Measurements from ENCODE around the gene POLR2L.

Gene POLR2L

GRCh38 chr11:837189-837989 lies 4.9 kb downstream of the POLR2L start:
- no peak for DNase-seq

DNA sequence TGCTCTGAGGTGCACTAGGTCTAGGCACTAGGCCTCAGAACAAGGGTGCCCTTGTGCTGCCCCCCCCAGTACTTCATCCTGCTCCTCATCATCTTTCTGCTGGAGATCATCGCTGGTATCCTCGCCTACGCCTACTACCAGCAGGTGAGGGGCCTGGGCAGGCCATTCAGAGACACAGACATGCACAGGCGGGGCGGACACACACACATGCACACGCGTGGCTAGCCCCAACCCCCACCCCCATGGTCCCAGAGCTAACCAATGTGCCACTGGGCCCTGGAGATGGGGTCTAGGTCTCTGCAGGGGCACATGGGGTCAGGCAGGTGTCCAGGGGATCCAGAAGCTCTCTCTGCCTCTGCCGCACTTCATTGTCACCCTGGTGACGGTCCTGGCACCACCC lies 5.6 kb downstream of the POLR2L start:
- DNase-seq, result no peak

DNA sequence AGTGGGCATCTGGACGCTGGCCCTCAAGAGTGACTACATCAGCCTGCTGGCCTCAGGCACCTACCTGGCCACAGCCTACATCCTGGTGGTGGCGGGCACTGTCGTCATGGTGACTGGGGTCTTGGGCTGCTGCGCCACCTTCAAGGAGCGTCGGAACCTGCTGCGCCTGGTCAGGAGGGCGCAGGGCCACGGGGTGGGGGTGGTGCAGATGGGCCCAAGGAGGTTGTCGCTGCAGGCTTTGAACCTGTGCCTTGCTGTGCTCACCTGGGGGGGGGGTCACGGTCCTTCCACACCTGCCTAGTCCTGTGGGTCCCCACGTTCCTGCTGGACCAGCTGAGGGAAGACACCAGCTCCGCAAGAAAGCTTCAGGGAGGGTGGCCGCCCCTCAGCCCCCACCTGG lies 6.1 kb downstream of the POLR2L start:
- DNase-seq, result no peak

DNA sequence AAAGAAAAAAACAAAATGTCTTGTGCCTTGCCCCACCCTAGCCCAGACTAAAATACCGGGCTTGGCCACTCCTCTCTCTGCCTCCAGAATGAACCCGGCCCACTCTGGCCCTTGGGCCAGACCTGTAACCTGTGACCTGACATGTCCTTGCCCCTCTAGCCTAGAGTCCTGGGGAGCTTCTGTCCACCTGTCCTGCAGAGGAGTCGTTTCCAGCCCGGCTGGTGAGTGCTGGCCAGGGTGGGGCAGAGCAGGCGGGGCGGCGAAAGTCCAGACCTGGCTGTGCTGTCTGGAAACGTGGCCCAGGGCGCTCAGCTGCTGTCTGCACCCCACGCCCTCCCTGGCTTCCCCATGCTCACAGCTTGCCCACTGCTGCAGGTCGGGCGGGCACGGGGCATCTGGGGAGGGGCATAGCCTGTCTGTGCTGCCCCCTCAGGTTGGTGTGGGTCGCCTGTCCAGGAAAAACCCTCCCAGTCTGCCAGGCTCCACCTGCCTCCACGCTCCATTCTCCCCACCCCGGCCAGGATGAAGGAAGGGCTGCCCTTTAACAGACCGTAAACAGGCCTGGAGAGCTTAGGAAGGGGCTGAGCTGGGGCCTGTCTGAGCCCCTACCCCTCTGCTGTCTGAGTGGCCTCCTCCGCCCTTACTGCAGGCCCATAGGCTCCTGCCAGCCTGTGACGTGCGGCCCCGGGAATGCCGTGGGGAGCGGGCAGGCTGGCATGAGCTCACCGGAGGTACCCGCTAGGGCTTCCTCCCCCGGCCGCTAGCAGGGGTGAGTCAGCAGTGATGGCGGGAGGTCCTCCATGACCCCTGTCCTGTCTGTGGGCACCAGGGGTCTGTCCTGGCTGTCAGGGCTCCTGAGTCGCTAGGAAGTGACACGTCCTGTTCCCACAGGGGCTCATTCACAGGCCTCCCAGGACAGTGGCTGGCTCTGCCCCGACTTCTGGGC lies 7.7 kb downstream of the POLR2L start:
- no peak for DNase-seq

DNA sequence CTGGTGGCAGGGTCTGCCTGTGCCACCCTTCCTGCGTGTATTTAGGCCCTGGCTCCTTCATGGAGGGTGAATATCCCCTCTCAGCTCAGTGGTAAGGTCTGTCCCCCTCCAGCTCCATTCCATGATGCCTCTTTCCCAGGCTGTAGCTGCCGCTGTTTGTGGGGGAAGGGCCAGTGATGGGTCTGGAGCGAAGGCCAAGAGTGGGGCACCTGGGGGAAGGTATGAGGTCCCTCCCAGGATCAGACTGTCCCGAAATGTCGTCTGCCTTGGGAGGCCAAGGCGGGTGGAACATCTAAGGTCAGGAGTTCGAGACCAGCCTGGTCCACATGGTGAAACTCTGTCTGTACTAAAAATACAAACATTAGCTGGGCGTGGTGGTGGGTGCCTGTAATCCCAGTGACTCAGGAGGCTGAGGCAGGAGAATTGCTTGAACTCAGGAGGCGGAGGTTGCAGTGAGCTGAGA lies 8.4 kb downstream of the POLR2L start:
- DNase-seq, result no peak

DNA sequence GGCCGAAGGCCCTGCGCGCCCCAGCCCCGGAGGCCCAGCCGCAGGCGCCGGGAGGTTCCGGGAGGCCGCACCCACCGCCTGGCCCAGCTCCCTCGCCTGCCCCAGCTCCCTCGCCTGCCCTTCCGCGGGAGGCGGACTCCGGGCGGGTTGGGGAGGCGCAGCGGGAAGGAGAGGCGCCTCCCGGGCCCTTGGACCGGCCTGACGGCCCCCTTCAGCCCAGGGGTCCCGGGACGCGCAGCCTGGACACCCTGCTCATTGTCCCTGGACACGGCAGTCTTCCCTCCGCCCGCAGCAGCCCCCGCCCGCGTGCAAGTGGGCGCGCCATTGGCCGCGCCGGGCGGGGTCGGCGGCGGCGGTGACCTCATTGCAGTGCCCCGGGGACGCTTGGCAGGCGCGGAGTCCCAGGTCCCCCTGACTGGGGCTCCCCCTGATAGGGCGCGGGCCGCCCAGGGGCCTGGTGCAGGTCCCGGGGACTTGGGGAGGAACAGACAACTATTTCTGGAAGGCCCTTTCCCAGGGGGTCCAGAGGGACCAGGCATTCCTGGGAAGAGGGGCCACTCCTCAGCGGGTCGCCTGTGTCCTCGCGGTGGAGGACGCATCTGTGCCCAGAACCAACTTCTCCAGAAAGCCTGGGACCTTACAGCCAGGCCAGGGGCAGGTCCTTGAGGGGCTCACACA lies 9.1 kb downstream of the POLR2L start:
- no peak for DNase-seq

DNA sequence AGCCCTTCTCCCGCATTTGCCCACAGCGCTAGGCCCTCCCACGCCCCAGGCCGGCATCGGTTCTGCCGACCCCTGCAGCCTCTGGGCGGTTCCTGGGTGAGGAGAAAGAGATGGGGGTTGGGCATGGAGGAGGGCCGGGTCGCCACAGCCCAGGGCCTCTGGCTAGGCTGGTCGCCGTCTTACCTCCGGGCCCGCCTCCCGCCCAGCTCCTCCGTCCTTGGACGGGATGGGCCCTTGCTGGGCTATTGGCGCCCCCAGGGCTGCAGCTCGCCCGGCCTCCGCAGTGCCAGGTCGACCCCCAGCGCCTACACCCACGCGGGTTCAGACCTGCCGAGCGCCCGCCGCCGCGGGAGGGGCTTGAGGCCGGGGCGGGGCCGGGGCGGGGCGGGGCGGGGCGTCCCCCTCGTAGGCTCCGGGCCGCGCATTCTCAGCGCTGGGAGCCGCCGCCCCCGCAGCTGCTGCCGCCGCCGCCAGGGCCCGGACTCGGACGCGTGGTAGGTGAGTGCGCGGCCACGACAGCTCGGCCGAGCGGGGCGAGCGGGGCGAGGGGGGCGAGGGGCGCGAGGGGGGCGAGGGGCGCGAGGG lies 9.7 kb downstream of the POLR2L start, which contains the start of gene CD151:
Gene CD151, plus strand, starts transcription at position 424 of the 585 bp plus-strand sequence. CDS start 3,118 bp downstream, outside the sequence.
- DNase-seq, result no peak

DNA sequence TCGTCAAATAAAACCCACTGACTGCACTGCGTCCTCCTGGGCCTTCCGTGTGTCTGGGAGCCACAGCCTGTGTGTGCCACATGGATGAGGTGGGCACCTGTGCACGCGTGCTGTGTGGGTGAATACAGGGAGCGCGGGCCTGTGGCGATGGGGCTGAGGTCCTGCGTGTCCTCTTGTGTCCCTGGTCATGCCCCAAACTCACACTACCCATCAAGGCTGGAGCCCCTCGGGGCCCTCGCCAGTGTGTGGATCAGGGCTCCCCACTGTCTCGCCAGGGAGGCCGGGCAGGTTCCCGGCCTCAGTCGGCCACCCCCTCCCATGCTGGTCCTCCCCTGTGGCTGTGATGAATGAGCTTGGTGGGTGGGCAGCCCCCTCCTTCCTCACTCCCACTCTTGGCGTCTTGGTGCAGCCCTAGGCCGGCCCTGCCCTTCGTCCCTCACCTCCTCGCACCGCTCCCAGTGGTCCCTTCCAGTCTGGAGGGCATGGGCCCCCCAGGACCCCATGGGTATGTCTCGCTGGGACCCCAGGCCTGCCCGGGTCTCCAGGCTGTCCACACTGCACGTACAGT lies 10.3 kb downstream of the POLR2L start:
- DNase-seq, result no peak

DNA sequence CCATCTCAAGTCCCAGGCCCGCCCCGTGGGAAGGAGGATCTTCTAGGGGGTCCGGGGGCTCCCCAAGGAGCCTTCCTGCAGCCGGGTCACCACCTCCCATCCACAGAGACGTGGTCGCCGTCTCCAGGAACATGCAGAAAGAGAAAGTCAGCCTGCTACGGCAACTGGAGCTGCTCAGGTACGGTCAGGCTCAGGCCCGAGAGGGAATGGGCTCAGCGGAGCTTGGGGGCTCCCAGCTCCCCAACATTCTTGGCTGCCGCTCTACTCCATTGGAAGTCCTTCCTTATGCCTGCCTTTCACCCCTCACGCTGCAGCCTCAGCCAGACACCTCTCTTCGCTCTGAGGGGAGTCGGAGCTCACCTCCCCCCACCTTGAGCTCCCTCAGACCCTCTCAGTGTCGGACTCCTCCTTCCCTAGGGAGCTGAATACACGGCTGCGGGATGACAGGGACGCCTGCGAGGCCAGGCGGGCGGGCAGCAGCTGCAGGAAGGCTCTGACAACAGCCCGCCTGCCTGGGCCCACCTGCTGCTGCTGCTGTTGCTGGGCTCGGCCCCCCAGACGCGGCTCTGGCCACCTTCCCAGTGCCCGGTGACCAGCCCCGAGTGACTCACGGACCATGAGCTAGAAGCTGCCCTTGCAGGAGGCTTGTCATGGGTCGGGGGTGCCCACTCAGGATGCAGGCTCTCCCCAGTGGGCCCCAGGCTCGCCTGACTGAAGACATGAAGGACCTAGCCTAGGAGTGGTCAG lies 11.0 kb downstream of the POLR2L start:
- no peak for DNase-seq

- DNase-seq, result no peak
Measured at GRCh38 chr11:830295-831117, 11.8 kb downstream of the POLR2L start.

- DNase-seq, result no peak
Measured at GRCh38 chr11:829847-830294, 12.5 kb downstream of the POLR2L start.

DNA sequence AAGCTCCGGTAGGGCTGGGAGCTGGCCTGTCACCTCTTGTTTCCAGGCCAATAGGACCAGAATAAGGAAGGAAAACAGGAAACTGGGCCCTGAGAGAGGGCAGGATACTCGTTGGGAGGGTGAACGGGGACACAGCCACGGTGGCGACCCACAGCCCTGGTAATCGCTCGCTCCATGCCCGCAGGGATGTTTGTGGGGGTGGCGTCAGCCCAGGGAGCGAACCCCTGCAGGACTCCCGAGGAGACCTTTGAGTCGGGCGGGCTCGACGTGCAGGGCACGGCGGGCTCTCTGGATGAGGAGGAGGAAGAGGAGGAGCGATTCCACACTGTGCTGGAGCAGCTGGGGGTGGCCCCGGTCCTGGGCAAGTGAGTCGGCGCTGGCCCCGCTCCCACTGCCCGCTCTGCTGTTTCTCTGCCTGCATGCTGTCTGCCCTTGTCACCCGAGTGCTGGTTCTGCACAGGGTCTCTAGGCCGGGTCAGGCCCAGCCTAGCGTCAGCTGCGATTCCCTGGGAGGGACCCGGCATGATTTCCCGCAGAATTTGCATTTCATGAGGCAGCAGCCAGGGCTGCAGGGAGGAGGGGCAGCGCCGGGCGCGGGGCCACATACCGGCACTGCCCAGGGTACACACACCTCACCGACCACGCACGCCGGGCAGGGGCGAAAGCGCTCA lies 13.0 kb downstream of the POLR2L start:
- DNase-seq, result no peak

GRCh38 chr11:828506-829175 lies 13.7 kb downstream of the POLR2L start:
- no peak for DNase-seq

DNA sequence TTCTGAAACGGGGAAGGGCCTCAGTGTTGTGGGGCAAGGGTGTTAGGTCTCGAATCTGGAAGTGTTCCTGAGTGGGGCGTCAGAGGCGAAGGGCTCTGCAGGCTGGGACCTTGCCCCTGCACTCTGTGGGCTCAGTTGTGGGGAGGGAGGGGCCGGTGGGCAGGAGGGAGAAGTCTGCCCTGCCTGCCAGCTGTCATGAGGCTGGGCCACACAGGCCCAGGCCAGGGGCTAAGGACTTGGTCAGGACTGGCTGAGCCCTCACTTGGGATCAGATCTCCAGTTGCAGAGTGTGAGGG lies 14.5 kb downstream of the POLR2L start, which contains the start of gene CRACR2B:
Gene CRACR2B, plus strand, starts transcription at position 23 of the 296 bp plus-strand sequence. CDS start 689 bp downstream, outside the sequence.
- DNase-seq, result no peak

DNA sequence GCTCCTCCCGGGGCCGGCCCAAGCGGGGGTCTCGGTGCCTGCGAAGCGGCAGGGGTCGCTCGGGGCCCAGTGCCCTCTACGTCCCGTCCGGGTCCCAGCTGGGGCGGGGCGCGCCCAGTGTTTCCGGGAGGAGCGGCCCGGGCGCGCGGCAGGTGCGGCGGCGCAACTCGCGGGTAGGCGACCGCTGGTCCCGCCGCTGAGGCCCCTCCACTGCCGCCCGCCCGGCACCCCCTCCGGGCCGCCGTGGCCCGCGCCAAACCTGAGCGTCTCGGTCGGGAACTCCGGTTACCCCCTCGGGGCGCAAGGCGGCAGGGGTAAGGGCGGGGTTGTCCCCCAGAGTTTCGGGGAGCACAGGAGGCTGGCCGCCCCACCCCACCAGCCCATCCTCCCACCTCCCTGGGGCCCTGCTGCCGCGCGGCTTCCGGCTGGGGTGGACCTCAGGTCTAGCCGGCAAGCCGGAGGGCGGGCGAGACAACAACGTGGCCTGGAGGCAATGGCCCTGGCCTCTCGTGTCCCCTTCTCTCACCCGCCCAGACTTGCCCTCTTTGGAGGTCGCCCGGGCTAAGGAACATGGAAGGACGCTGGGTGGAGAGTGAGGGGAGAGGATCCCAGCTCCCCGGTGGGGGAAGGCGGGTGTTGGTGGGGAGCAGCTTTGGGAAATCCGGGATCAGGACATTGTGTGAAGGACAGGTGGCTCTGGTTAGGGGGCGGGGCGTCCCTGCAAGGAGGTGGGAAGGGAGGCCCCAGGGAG lies 15.0 kb downstream of the POLR2L start:
- no peak for DNase-seq

DNA sequence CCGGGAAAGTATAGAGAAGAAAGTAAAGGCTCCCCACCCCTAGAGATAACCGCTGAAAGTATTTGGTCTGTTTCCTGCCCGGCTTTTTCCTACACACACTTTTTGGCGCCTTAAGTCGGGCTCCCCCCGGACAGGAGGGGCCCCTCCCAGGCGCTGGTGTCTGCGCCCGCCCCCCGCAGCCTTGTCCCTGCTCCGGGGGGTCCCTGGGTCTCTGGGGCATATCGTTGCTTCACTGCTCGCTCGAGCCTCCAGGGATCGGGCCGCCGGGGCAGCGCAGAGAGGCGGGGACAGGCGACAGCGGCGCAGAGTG lies 15.5 kb downstream of the POLR2L start:
- DNase-seq, result no peak

GRCh38 chr11:826227-826621 lies 16.1 kb downstream of the POLR2L start:
- DNase-seq, result no peak

- DNase-seq, result no peak
Measured at GRCh38 chr11:825366-826226, 16.7 kb downstream of the POLR2L start.

Measured in NCI-H1417 treated with DMSO at 0.1 percent for 48 hours (cell line).